Hepatocyte (in vitro differentiated cells): ENCODE measurements around the gene GABRD. TPM values are rescaled to one million over a fixed set of nuclear protein-coding genes. Genes with fewer than 3 reads are reported as not detected.

Experiments
- DNase-seq: peaks from one replicate; pipeline ENCODE4 v3.0.0-alpha.2; 2016; ENCODE audit warnings: low spot score
- H2AFZ ChIP-seq: fragments of 200-600 bp; sonication (generic); 2 replicates; pipeline ENCODE4 v1.6.0; 2016; ENCODE audit warnings: antibody characterized with exemption, mild to moderate bottlenecking
- H3K27ac ChIP-seq: fragments of 200-600 bp; sonication (generic); 2 replicates; pipeline ENCODE4 v1.5.1; 2016; ENCODE audit warnings: mild to moderate bottlenecking
- H3K27me3 ChIP-seq: fragments of 200-600 bp; sonication (generic); 2 replicates; pipeline ENCODE4 v1.6.1; 2016
- H3K36me3 ChIP-seq: fragments of 200-600 bp; sonication (generic); replicated peaks from 2 replicates; pipeline ENCODE4 v1.5.1; 2016; ENCODE audit warnings: low read depth; ENCODE audit not compliant: insufficient read depth
- H3K4me1 ChIP-seq: fragments of 200-600 bp; sonication (generic); 2 replicates; pipeline ENCODE4 v1.5.1; 2016; ENCODE audit warnings: mild to moderate bottlenecking, moderate library complexity; ENCODE audit not compliant: insufficient read depth
- H3K4me2 ChIP-seq: fragments of 200-600 bp; sonication (generic); 2 replicates; pipeline ENCODE4 v1.6.0; 2016
- H3K4me3 ChIP-seq: fragments of 200-600 bp; sonication (generic); 2 replicates; pipeline ENCODE4 v1.5.1; 2016; ENCODE audit warnings: mild to moderate bottlenecking
- H3K79me2 ChIP-seq: fragments of 200-600 bp; sonication (generic); 2 replicates; pipeline ENCODE4 v1.6.0; 2017; ENCODE audit warnings: mild to moderate bottlenecking
- H3K9me2 ChIP-seq: fragments of 200-600 bp; sonication (generic); replicated peaks from 2 replicates; pipeline ENCODE4 v1.6.0; 2017; ENCODE audit warnings: mild to moderate bottlenecking; ENCODE audit not compliant: insufficient read depth
- H3K9me3 ChIP-seq: fragments of 200-600 bp; sonication (generic); 2 replicates; pipeline ENCODE4 v1.5.1; 2016; ENCODE audit warnings: low read depth, mild to moderate bottlenecking
- H4K20me1 ChIP-seq: fragments of 200-600 bp; sonication (generic); 2 replicates; pipeline ENCODE4 v1.6.0; 2016; ENCODE audit warnings: mild to moderate bottlenecking; ENCODE audit not compliant: insufficient read depth, poor library complexity, severe bottlenecking
- CTCF ChIP-seq: fragments of 200-600 bp; sonication (generic); IDR thresholded peaks from 2 replicates; pipeline ENCODE4 v1.5.1; 2016; ENCODE audit warnings: antibody characterized with exemption, mild to moderate bottlenecking; ENCODE audit not compliant: poor library complexity
- EZH2 ChIP-seq: fragments of 200-600 bp; sonication (generic); IDR thresholded peaks from 2 replicates; pipeline ENCODE4 v1.6.1; 2016; ENCODE audit warnings: antibody characterized with exemption, mild to moderate bottlenecking, borderline replicate concordance
- EZH2phosphoT487 ChIP-seq: fragments of 200-600 bp; sonication (generic); IDR thresholded peaks from one replicate; pipeline ENCODE4 v1.6.1; 2018; ENCODE audit warnings: antibody characterized with exemption, mild to moderate bottlenecking, low read depth, moderate library complexity; ENCODE audit not compliant: unreplicated experiment, severe bottlenecking
- WGBS: methylation state at CpG from one replicate; pipeline ENCODE4 v1.1.6; 2016; ENCODE audit warnings: low lambda C conversion rate; ENCODE audit errors: missing lambda C conversion rate; 5-methylcytosine and 5-hydroxymethylcytosine counted together
- polyA plus RNA-seq: library from polyadenylated mRNA; unstranded; fragments of >200 nt; fragmentation: Nextera tagmentation; extraction: Ambion mirVana; gene quantifications from 2 replicates; pipeline ENCODE4 v1.2.1, GENCODE V29; 2016
- total RNA-seq: library from RNA; depleted of rRNA; stranded (reverse); fragments of >200 nt; gene quantifications from 2 replicates; pipeline ENCODE4 v1.2.3, GENCODE V29; 2014

Gene GABRD
- total and polyA plus RNA-seq, 2 experiments from 2014 or later: not detected

GRCh38 chr1:2076826-2077225 lies 57.7 kb downstream of the GABRD start:
- H3K36me3 ChIP-seq: peaks cover 6% of the 10 kb centered on the region
- no peak for DNase-seq

GRCh38 chr1:2078170-2078569 lies 59.0 kb downstream of the GABRD start:
- Histone ChIP-seq H3K27ac (no peak overlapping the region), H3K27me3 (no peaks in the 10 kb centered on the region), H3K9me3 (no peaks in the 10 kb centered on the region), H3K4me1 (no peaks in the 10 kb centered on the region), H3K4me2 (no peak overlapping the region), H3K79me2 (peaks cover 46% of the 10 kb centered on the region), H4K20me1 (no peaks in the 10 kb centered on the region), H2AFZ (no peak overlapping the region), H3K4me3 (no peak overlapping the region), H3K36me3 (peaks cover 6% of the 10 kb centered on the region), H3K9me2 (no peaks in the 10 kb centered on the region)
- TF ChIP-seq EZH2 (no peak), CTCF (no peak), EZH2phosphoT487 (no peak)
- DNase-seq: no peak
- 98% methylated on average over 7 of the region's 7 CpGs for WGBS

More at GRCh38 chr1:2076826-2077225, 57.7 kb downstream of the GABRD start:
- no peak overlapping the region for H3K4me2 ChIP-seq
- 98% methylated on average over 21 of the region's 21 CpGs for WGBS
- no peak overlapping the region for H3K4me3 ChIP-seq
- H2AFZ ChIP-seq: no peak overlapping the region
- H3K9me2 ChIP-seq: no peaks in the 10 kb centered on the region
- H4K20me1 ChIP-seq: no peaks in the 10 kb centered on the region
- H3K9me3 ChIP-seq: no peaks in the 10 kb centered on the region
- H3K27ac ChIP-seq: no peak overlapping the region
- no peaks in the 10 kb centered on the region for H3K27me3 ChIP-seq
- H3K4me1 ChIP-seq: peaks cover 2% of the 10 kb centered on the region
- peaks cover 49% of the 10 kb centered on the region for H3K79me2 ChIP-seq
- no peak for TF ChIP-seq EZH2
- no peak for TF ChIP-seq CTCF
- no peak for TF ChIP-seq EZH2phosphoT487

- H3K36me3 ChIP-seq: peaks cover 6% of the 10 kb centered on the region
- no peak overlapping the region for H3K4me2 ChIP-seq
- H3K9me3 ChIP-seq: no peaks in the 10 kb centered on the region
- TF ChIP-seq EZH2: no peak
- TF ChIP-seq EZH2phosphoT487: no peak
- no peak for TF ChIP-seq CTCF
- H3K27ac ChIP-seq: no peak overlapping the region
- no peaks in the 10 kb centered on the region for H3K9me2 ChIP-seq
- WGBS: 98% methylated on average over 26 of the region's 28 CpGs
- no peaks in the 10 kb centered on the region for H3K4me1 ChIP-seq
- H3K79me2 ChIP-seq: peaks cover 42% of the 10 kb centered on the region
- no peak overlapping the region for H2AFZ ChIP-seq
- H3K27me3 ChIP-seq: no peaks in the 10 kb centered on the region
- no peak overlapping the region for H3K4me3 ChIP-seq
- no peaks in the 10 kb centered on the region for H4K20me1 ChIP-seq
- DNase-seq: no peak
Measured at GRCh38 chr1:2079396-2080085, 60.4 kb downstream of the GABRD start.
